SU-DHL-6 (cell line): ENCODE data around the gene TGFA.

Source experiments
- CTCF ChIP-seq: fragments of 200-600 bp; sonication (generic); IDR thresholded peaks from one replicate; pipeline ENCODE4 v1.5.1; 2017; ENCODE audit warnings: antibody characterized with exemption, mild to moderate bottlenecking, low read length, moderate library complexity; ENCODE audit not compliant: insufficient read depth, poor library complexity, severe bottlenecking
- EZH2phosphoT487 ChIP-seq: fragments of 200-600 bp; sonication (generic), shearing (Covaris generic); conservative IDR thresholded peaks from 2 replicates; pipeline ENCODE4 v1.6.1; 2018; ENCODE audit warnings: mild to moderate bottlenecking, antibody characterized with exemption, low read length, moderate library complexity, mixed read lengths

GRCh38 chr2:70480468-70480867, 73.2 kb downstream of the TGFA start:
- TF ChIP-seq CTCF (no peak), EZH2phosphoT487 (no peak)
